Cerebellar nuclear complex (tissue), 1 donor: Measurements from ENCODE around the gene ZNF121.
"Not testable (repeated sequence)": the region's sequence is repeated elsewhere in the genome, so short reads cannot be mapped to it uniquely, and the experiment has no call there.

ENCODE experiments used
- DNase-seq, 2 experiments: peaks; one replicate each; lab custom pipeline; 2025; lab: John Stamatoyannopoulos, UW

The ZNF121 gene

GRCh38 chr19:9584073-9584833 is at the start of gene ZNF121:
TSS of gene ZNF121 (minus strand) at chr19:9584504. CDS start at chr19:9568097, 16,407 bp downstream.
- peak; percentile 12 to 58 for DNase-seq

GRCh38 chr19:9627856-9628255 is 43.6 kb upstream of the ZNF121 start:
- no peak for DNase-seq

GRCh38 chr19:9622531-9622930 is 38.2 kb upstream of the ZNF121 start:
- no peak for DNase-seq

- peak in 1 of 2 experiments; percentile 23 for DNase-seq
These were observed 37.1 kb upstream of the ZNF121 start, which contains the start of gene ZNF561 for GRCh38 chr19:9621156-9622037. TSS of gene ZNF561 (minus strand) at chr19:9621232. CDS start at chr19:9619456, 1,776 bp downstream.

GRCh38 chr19:9620842-9621155 is 36.5 kb upstream of the ZNF121 start:
- DNase-seq, result no peak

GRCh38 chr19:9615844-9616243 is 31.5 kb upstream of the ZNF121 start:
- no peak for DNase-seq

GRCh38 chr19:9610484-9611113 is 26.3 kb upstream of the ZNF121 start:
- DNase-seq, result no peak

- DNase-seq, result no peak
These were observed 24.6 kb upstream of the ZNF121 start for GRCh38 chr19:9608912-9609311.

- DNase-seq, result no peak
These were observed 12.7 kb upstream of the ZNF121 start for GRCh38 chr19:9597027-9597426.

- peak in 1 of 2 experiments; percentile 27 for DNase-seq
These were observed 2.5 kb upstream of the ZNF121 start for GRCh38 chr19:9586764-9587163.

- DNase-seq, result not testable (repeated sequence)
These were observed 2.1 kb downstream of the ZNF121 start for GRCh38 chr19:9582081-9582725.

GRCh38 chr19:9580728-9581127 is 3.6 kb downstream of the ZNF121 start:
- DNase-seq, result no peak

GRCh38 chr19:9570255-9570654 is 14.0 kb downstream of the ZNF121 start:
- DNase-seq, result no peak

- no peak for DNase-seq
These were observed 17.6 kb downstream of the ZNF121 start for GRCh38 chr19:9566729-9567128.

GRCh38 chr19:9565900-9566705 is 18.2 kb downstream of the ZNF121 start:
- DNase-seq, result no peak

- no peak for DNase-seq
These were observed 31.6 kb downstream of the ZNF121 start for GRCh38 chr19:9552536-9553274.

- DNase-seq, result no peak
These were observed 36.4 kb downstream of the ZNF121 start for GRCh38 chr19:9547870-9548269.

- DNase-seq, result not testable (repeated sequence)
These were observed 43.0 kb downstream of the ZNF121 start for GRCh38 chr19:9541281-9541680.

GRCh38 chr19:9539921-9540320 is 44.4 kb downstream of the ZNF121 start:
- not testable (repeated sequence) for DNase-seq

- not testable (repeated sequence) for DNase-seq
These were observed 45.1 kb downstream of the ZNF121 start for GRCh38 chr19:9539201-9539600.
